SU-DHL-6 (cell line): ENCODE data around the gene CCL15.

ENCODE experiments used
- EZH2phosphoT487 ChIP-seq: fragments of 200-600 bp; sonication (generic), shearing (Covaris generic); conservative IDR thresholded peaks from 2 replicates; pipeline ENCODE4 v1.6.1; 2018; ENCODE audit warnings: mild to moderate bottlenecking, antibody characterized with exemption, low read length, moderate library complexity, mixed read lengths
- TF ChIP-seq, protein P1 (sequence below): fragments of 200-600 bp; sonication (generic); IDR thresholded peaks from one replicate; pipeline ENCODE4 v1.5.1; 2017; ENCODE audit warnings: antibody characterized with exemption, mild to moderate bottlenecking, low read length, moderate library complexity; ENCODE audit not compliant: insufficient read depth, poor library complexity, severe bottlenecking

- no peak for TF ChIP-seq EZH2phosphoT487
- TF ChIP-seq, protein P1, sequence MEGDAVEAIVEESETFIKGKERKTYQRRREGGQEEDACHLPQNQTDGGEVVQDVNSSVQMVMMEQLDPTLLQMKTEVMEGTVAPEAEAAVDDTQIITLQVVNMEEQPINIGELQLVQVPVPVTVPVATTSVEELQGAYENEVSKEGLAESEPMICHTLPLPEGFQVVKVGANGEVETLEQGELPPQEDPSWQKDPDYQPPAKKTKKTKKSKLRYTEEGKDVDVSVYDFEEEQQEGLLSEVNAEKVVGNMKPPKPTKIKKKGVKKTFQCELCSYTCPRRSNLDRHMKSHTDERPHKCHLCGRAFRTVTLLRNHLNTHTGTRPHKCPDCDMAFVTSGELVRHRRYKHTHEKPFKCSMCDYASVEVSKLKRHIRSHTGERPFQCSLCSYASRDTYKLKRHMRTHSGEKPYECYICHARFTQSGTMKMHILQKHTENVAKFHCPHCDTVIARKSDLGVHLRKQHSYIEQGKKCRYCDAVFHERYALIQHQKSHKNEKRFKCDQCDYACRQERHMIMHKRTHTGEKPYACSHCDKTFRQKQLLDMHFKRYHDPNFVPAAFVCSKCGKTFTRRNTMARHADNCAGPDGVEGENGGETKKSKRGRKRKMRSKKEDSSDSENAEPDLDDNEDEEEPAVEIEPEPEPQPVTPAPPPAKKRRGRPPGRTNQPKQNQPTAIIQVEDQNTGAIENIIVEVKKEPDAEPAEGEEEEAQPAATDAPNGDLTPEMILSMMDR = no peak
Observed at GRCh38 chr17:35968520-35969054, 32.8 kb downstream of the CCL15 start.
